Measurements from ENCODE around the gene PSMD1.
"Not testable (repeated sequence)": the region's sequence is repeated elsewhere in the genome, so short reads cannot be mapped to it uniquely, and the experiment has no call there.

PSMD1 gene

GRCh38 chr2:231117148-231117547 lies 60.5 kb downstream of the PSMD1 start:
- DNase-seq (ENCODE audit: low read depth) = no peak

DNA sequence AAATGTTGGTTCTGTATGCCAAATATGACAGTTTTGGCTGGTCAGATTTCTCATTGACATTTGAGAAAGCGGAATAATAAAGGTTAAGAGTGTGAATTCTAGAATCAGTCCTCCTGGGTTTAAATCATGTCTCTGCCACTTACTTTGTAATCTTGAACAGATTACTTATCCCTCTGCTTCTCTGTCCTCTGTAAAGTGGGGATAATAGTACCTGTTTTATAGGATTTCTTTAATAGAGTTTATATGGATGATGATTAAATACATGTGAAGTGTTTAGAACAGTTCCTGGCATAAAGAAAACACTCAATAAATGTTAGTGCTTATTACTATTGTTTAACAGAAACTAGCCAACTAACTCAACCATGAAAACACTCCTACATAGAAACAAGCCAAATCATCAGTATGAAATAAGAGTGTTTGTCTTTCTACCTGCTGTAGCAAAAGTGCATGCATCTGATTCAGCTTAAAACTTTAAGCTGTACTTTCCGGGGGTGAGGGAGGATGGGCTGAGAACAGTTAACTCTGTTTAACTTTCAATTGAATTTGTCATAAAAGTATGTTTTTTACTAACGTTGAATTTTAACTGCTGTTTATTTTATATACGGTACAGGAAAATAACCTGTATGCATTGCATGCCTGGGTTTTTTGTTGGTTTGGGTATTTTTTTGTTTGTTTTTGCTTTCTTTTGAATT lies 61.4 kb downstream of the PSMD1 start:
- DNase-seq (ENCODE audit: low read depth) = no peak

GRCh38 chr2:231118614-231118942 lies 61.9 kb downstream of the PSMD1 start:
- no peak for DNase-seq (ENCODE audit: low read depth)

DNA sequence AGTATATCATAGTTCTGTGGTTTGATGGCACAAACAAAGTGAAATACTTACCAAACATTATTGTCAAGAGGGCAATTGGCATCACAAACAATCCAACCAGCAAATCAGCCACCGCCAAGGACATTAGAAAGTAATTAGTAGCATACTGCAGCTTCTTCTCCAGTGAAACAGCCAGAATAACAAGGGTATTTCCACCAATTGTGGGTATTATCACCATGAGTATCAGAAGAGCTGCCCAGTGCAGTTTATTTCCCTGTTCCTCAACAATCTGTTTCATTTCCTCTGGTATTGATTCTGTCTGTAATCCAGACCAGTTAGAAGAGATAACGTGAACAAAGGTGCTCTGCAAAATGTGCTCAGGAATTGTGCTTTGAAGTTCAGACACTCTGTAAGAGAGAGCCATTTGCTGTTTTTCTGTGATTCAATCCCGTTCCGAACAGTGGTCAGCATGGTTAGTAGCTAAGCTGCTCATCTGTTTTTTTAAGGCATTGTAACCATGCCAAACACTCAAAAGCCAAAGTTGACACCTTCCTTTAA lies 66.8 kb downstream of the PSMD1 start:
- DNase-seq (ENCODE audit: low read depth) = no peak

GRCh38 chr2:231124838-231125568 lies 68.3 kb downstream of the PSMD1 start, which contains the start of gene HTR2B:
Gene HTR2B, minus strand, starts transcription at chr2:231125042. Its CDS starts 1,278 bp downstream, at chr2:231123764.
- no peak for DNase-seq (ENCODE audit: low read depth)

GRCh38 chr2:231126123-231126522 lies 69.5 kb downstream of the PSMD1 start:
- DNase-seq (ENCODE audit: low read depth) = no peak

DNA sequence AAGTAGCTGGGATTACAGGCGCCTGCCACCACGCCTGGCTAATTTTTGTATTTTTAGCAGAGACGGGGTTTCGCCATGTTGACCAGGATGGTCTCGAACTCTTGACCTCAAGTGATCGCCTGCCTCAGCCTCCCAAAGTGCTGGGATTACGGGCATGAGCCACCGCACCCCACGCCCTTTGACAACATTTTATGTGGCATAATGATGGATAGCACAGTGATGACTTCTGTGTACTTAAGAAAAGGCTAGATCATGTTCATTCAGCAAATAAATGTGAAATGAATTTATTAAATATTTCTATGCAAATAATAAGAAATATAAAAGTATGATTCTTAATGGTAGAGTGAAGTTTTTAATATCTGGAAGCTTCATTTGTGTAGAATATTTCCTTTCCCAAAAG lies 70.8 kb downstream of the PSMD1 start:
- DNase-seq (ENCODE audit: low read depth) = no peak

DNA sequence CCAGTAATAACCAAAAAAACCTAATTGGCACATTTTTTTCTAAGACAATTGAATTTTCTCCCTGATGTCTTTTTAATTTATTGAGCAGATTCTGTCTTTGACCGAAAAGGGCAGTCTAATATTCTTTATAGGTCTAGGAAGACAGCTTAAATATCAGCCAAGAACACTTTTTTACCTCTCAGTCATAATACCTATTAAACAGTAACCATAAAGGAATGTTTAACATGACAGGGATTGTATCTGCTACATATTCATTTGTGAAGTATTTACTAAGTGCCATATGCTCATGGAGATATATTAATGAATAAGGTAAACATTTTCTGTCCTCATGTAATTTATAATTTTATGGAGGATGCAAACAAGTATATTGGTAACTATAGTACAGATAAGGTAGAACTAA lies 71.3 kb downstream of the PSMD1 start:
- no peak for DNase-seq (ENCODE audit: low read depth)

- DNase-seq (ENCODE audit: low read depth) = no peak
These were observed 71.9 kb downstream of the PSMD1 start for GRCh38 chr2:231128541-231128940.

DNA sequence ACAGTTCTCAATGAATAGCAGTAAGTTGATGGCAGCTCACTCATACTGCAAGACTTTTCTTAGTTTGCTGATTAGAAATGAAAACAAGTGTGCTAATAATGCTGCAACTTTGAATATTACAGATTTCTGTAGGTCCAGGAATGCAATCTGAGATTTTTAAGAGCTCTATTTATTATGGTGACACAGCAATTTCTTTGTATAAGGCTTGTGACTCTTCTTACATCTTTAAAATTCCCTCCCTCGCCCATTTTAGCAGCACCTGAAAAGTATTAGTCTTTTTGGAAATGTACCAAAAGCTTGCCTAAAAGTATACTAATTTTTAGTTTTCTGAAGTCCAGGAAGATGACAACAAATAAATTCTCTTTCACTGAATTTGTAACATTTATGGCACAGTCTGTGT lies 72.5 kb downstream of the PSMD1 start:
- no peak for DNase-seq (ENCODE audit: low read depth)

- DNase-seq (ENCODE audit: low read depth) = no peak
These were observed 73.8 kb downstream of the PSMD1 start for GRCh38 chr2:231130336-231131056.

GRCh38 chr2:231132129-231132528 lies 75.5 kb downstream of the PSMD1 start:
- no peak for DNase-seq (ENCODE audit: low read depth)

GRCh38 chr2:231133365-231134099 lies 76.9 kb downstream of the PSMD1 start:
- DNase-seq (ENCODE audit: low read depth) = no peak

DNA sequence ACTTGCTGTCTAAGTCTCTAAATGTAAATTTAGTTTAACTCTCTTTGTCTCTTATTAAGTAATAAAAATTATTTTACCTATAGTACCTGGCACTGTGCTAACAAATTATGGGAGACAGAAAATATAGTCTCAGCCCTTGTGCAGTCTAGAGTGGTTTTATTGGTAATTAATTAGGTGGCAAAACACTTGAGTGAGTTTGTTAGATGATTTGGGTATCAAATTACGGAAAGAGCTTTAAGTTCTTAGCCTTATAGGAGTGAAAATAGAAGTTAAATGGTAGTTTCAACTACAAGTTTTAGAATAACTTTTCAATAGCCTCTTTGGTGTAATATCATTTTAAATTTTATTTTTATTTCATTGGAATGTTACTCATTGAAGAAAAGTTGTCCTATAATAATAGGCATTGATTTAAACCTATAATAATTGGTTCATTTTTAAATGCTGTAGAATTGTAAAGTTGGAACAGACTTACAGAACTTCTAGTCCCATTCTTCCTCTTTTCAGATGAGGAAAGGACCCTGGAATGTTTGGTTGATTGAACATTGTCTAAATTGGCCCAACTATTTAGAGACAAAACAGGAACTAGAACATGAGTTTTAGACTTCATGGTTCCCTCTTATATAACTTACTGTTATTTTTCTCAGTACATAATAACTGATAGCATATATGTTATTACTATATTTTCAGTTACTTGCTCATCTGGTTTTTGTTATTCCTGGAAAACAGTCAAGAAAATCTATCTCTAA lies 78.4 kb downstream of the PSMD1 start:
- no peak for DNase-seq (ENCODE audit: low read depth)

DNA sequence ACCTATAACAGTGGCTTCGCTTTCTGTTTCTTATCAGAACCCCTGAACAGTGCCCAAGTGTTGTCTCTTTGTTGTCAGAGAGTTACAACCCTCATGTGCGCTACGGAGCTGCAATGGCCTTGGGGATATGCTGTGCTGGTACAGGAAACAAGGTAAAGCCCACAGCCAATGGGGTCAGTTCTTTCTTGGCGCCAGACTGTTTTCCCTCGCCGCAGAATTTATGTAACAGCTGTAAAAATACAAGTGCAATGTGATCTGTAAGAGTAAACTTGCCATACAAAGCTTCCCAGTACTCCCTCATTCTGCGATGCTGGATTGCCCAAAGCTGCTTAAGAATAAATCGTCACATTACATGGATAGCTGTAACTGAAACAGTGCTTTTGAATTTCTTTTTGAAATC lies 82.0 kb downstream of the PSMD1 start:
- DNase-seq (ENCODE audit: low read depth) = no peak

- no peak for DNase-seq (ENCODE audit: low read depth)
These were observed 83.1 kb downstream of the PSMD1 start for GRCh38 chr2:231139796-231140195.

- not testable (repeated sequence) for DNase-seq (ENCODE audit: low read depth)
These were observed 84.1 kb downstream of the PSMD1 start for GRCh38 chr2:231140808-231141207.

- DNase-seq (ENCODE audit: low read depth) = no peak
These were observed 88.2 kb downstream of the PSMD1 start for GRCh38 chr2:231144896-231145295.

GRCh38 chr2:231146665-231147064 lies 90.0 kb downstream of the PSMD1 start:
- DNase-seq (ENCODE audit: low read depth) = no peak

GRCh38 chr2:231152800-231153557 lies 96.3 kb downstream of the PSMD1 start:
- no peak for DNase-seq (ENCODE audit: low read depth)

GRCh38 chr2:231159306-231159705 lies 102.6 kb downstream of the PSMD1 start:
- DNase-seq (ENCODE audit: low read depth) = no peak
